K562 (cell line): ENCODE results near the gene KLHDC10. TPM values are rescaled to one million over a fixed set of nuclear protein-coding genes. Genes with fewer than 3 reads are reported as not detected.

Experiments used
- ASH1L ChIP-seq: fragments of 450-650 bp; IDR thresholded peaks from 2 replicates; pipeline ENCODE4 v1.6.1; 2018; ENCODE audit warnings: borderline replicate concordance, mild to moderate bottlenecking, low read depth; ENCODE audit not compliant: partially characterized antibody
- BCL6 ChIP-seq: fragments of 250-450 bp; sonication (Bioruptor Pico); IDR thresholded peaks from 2 replicates; pipeline ENCODE4 v1.4.0; 2020
- BMI1 ChIP-seq: fragments of 150-350 bp; IDR thresholded peaks from 2 replicates; pipeline ENCODE4 v1.6.1; 2014; ENCODE audit warnings: low read length
- GABPA ChIP-seq: fragments of 200-800 bp; sonication (Bioruptor generic); conservative IDR thresholded peaks from 2 replicates; pipeline ENCODE4 v1.6.1; 2016; ENCODE audit warnings: low read depth, missing genetic modification characterization, missing compliant biosample characterization
- GTF2E2 ChIP-seq: fragments of 200-800 bp; sonication (Bioruptor generic); IDR thresholded peaks from 2 replicates; pipeline ENCODE4 v1.6.1; 2016; ENCODE audit warnings: missing genetic modification characterization, missing compliant biosample characterization
- GTF2F1 ChIP-seq: IDR thresholded peaks from 2 replicates; pipeline ENCODE4 v1.6.1; 2011; ENCODE audit warnings: low read depth, low read length, improper control_type of control experiment
- HDAC1 ChIP-seq, 2 experiments: fragments of 450-650 bp; IDR thresholded peaks; 2 replicates each; pipeline ENCODE4 v1.6.1; 2016 to 2017; ENCODE audit warnings: inconsistent platforms in 1 of 2, mild to moderate bottlenecking in 1 of 2, moderate library complexity in 1 of 2
- KAT2B ChIP-seq: IDR thresholded peaks from one replicate; pipeline ENCODE4 v1.6.1; 2012; ENCODE audit warnings: low read depth, mild to moderate bottlenecking, control low read depth, inconsistent platforms, low read length, moderate library complexity
- KDM4B ChIP-seq, 2 experiments: fragments of 450-650 bp in 1 of 2; sonication (generic) in 1 of 2; IDR thresholded peaks; 2 replicates each; pipeline ENCODE4 v1.6.1; 2016 to 2017; ENCODE audit warnings: borderline replicate concordance in 2 of 2, antibody characterized with exemption in 1 of 2, low read depth in 1 of 2, mild to moderate bottlenecking in 1 of 2
- MAFF ChIP-seq: IDR thresholded peaks from 2 replicates; pipeline ENCODE4 v1.6.1; 2012; ENCODE audit warnings: low read length, improper control_type of control experiment
- MCM5 ChIP-seq: fragments of 450-650 bp; IDR thresholded peaks from 2 replicates; pipeline ENCODE4 v1.6.1; 2016; ENCODE audit warnings: low read depth
- POLR2AphosphoS5 ChIP-seq: IDR thresholded peaks from 2 replicates; pipeline ENCODE4 v1.6.1; 2011; ENCODE audit warnings: mild to moderate bottlenecking, low read depth, low read length, moderate library complexity; ENCODE audit not compliant: control insufficient read depth, insufficient read depth
- PTRF ChIP-seq: fragments of 450-650 bp; IDR thresholded peaks from 2 replicates; pipeline ENCODE4 v1.6.1; 2016; ENCODE audit warnings: mild to moderate bottlenecking, missing genetic modification characterization, missing compliant biosample characterization
- RBM39 ChIP-seq: fragments of 200-400 bp; formaldehyde crosslinking; optimal IDR thresholded peaks from 2 replicates; pipeline ENCODE3; 2018; ENCODE audit warnings: low read depth, low read length
- SETDB1 ChIP-seq: IDR thresholded peaks from one replicate; pipeline ENCODE4 v1.6.1; 2012; ENCODE audit warnings: low read length, control low read depth, inconsistent platforms
- SMAD3 ChIP-seq: fragments of 450-650 bp; formaldehyde crosslinking; conservative IDR thresholded peaks from 2 replicates; pipeline ENCODE4 v1.4.0; 2020; ENCODE audit warnings: mild to moderate bottlenecking
- SMARCA5 ChIP-seq: fragments of 450-650 bp; IDR thresholded peaks from 2 replicates; pipeline ENCODE4 v1.6.1; 2016
- SREBF2 ChIP-seq: sonication (generic); formaldehyde crosslinking; IDR thresholded peaks from 2 replicates; pipeline ENCODE4 v1.4.0; 2020; ENCODE audit warnings: mild to moderate bottlenecking, missing genetic modification reagents
- SRSF3 ChIP-seq: fragments of 200-400 bp; formaldehyde crosslinking; IDR thresholded peaks from 2 replicates; pipeline ENCODE4 v1.6.1; 2016; ENCODE audit warnings: mild to moderate bottlenecking, low read length, moderate library complexity; ENCODE audit not compliant: insufficient read depth
- ZNF324 ChIP-seq: fragments of 250-450 bp; sonication (Bioruptor Pico); IDR thresholded peaks from 2 replicates; pipeline ENCODE4 v1.4.0; 2020; ENCODE audit warnings: mild to moderate bottlenecking
- ZNF347 ChIP-seq: fragments of 450-650 bp; formaldehyde crosslinking; IDR thresholded peaks from 2 replicates; pipeline ENCODE4 v1.4.0; 2020; ENCODE audit warnings: low read depth, mild to moderate bottlenecking, moderate library complexity
- ZNF764 ChIP-seq: fragments of 250-450 bp; sonication (Bioruptor Pico); IDR thresholded peaks from 2 replicates; pipeline ENCODE4 v1.4.0; 2020; ENCODE audit warnings: low read depth, mild to moderate bottlenecking, moderate library complexity
- ZNF77 ChIP-seq: fragments of 250-450 bp; sonication (Bioruptor Pico); IDR thresholded peaks from 2 replicates; pipeline ENCODE4 v1.5.0; 2020
- polyA plus RNA-seq, 8 experiments: library from polyadenylated mRNA; depleted of rRNA in 4 of 8; stranded (reverse) in 5 of 8; unstranded in 3 of 8; fragments of >200 nt; fragmentation: Nextera tagmentation in 2 of 8; fragmentation: Illumina TruSeq in 1 of 8; extraction: Ambion mirVana in 2 of 8; extraction: Trizol in 1 of 8; gene quantifications; 2 replicates each; pipeline versions ENCODE4 v1.2.1 to v1.2.3, GENCODE V29; 2011 to 2014; ENCODE audit warnings: inconsistent platforms in 1 of 8, missing spikeins in 1 of 8
- total RNA-seq, 7 experiments: library from RNA; depleted of rRNA in 6 of 7; stranded (reverse); fragments of >200 nt in 6 of 7; fragmentation: Illumina TruSeq in 2 of 7; extraction: Trizol in 2 of 7; gene quantifications; 2 replicates each; pipeline versions ENCODE4 v1.2.1 to v1.2.3, GENCODE V29; 2011 to 2021; ENCODE audit warnings: low replicate concordance in 1 of 7
- TF ChIP-seq, protein P1 (sequence below): IDR thresholded peaks from 3 replicates; pipeline ENCODE4 v1.6.1; 2011; ENCODE audit warnings: borderline replicate concordance, mild to moderate bottlenecking, moderate library complexity; ENCODE audit not compliant: insufficient read length; ENCODE audit errors: extremely low read depth
- TF ChIP-seq, protein P2 (sequence below): fragments of 250-450 bp; sonication (Bioruptor Pico); IDR thresholded peaks from 2 replicates; pipeline ENCODE4 v1.8.0; 2022; ENCODE audit warnings: inconsistent platforms

The KLHDC10 gene
- total and polyA plus RNA-seq, 9 of the 15 experiments (the other 6 are each of a cell fraction or from before 2014, with no cell fraction given), result 9.8 to 80.5 (median 31.4) TPM

DNA sequence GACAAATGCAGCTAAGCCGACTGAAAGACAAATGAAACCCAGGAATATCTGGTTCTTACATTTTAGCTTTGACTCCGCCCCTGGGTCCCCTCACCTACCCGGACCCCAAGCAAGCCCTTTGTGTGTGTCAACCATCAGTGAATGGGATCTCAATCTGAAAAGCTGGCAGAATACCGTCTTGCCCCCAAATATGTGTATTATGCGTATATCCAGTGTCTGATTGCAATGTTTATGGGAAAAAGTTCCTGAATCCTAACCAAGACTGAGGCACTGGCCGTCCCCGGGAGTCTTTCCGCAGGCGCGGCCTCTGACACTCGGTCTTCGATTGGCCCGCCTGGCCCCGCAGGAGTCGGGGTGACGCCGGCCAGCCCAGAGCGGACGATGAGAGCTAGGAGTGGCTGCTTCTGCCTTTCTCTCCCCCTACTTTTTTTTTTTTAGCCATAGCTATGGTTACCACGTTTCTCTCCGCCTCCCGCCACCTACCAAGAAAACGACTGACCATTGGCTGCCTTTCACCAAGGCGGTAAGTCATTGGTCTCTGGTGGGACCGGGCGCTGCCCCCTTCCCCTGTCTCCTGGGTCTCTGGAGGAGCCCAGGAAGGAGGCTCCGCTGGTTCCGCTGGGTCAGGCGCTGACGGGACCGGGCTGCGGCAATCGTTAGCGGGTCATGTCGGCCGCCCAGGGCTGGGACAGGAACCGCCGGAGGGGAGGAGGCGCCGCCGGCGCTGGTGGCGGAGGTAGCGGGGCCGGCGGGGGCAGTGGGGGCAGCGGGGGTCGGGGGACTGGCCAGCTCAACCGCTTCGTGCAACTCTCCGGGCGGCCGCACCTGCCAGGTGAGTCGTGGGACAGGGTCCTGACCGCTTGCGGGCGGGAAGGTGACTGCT, at the start of gene KLHDC10 (continued):
- peak in 1 of 2 experiments; percentile 89; a peak in 3 of 4 replicates for TF ChIP-seq HDAC1 (IDR thresholded peaks at IDR 0.05)
- no peak for TF ChIP-seq ZNF764 (CRISPR knock-in tag)
- TF ChIP-seq SMAD3, result no peak
- no peak for TF ChIP-seq ZNF347 (CRISPR knock-in tag)
- no peak for TF ChIP-seq BCL6 (CRISPR knock-in tag)
- TF ChIP-seq ZNF77 (CRISPR knock-in tag), result no peak
- TF ChIP-seq SREBF2, result no peak
- no peak for TF ChIP-seq MCM5
- no peak; the same call in 1 of the 2 replicates for TF ChIP-seq GTF2E2 (tag)
- no peak for TF ChIP-seq SMARCA5
- peak; percentile 98 for TF ChIP-seq ASH1L
- peak; percentile 98 for TF ChIP-seq SETDB1
- TF ChIP-seq, protein P1, sequence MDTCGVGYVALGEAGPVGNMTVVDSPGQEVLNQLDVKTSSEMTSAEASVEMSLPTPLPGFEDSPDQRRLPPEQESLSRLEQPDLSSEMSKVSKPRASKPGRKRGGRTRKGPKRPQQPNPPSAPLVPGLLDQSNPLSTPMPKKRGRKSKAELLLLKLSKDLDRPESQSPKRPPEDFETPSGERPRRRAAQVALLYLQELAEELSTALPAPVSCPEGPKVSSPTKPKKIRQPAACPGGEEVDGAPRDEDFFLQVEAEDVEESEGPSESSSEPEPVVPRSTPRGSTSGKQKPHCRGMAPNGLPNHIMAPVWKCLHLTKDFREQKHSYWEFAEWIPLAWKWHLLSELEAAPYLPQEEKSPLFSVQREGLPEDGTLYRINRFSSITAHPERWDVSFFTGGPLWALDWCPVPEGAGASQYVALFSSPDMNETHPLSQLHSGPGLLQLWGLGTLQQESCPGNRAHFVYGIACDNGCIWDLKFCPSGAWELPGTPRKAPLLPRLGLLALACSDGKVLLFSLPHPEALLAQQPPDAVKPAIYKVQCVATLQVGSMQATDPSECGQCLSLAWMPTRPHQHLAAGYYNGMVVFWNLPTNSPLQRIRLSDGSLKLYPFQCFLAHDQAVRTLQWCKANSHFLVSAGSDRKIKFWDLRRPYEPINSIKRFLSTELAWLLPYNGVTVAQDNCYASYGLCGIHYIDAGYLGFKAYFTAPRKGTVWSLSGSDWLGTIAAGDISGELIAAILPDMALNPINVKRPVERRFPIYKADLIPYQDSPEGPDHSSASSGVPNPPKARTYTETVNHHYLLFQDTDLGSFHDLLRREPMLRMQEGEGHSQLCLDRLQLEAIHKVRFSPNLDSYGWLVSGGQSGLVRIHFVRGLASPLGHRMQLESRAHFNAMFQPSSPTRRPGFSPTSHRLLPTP, result no peak
- no peak for TF ChIP-seq MAFF
- TF ChIP-seq SRSF3, result no peak
- TF ChIP-seq PTRF (tag), result no peak
- TF ChIP-seq KDM4B (IDR thresholded peaks at IDR 0.05; ENCODE audit: borderline replicate concordance in 2 of 2, low read depth in 1 of 2), result peak in 1 of 2 experiments; percentile 79; a peak in 2 of 4 replicates
- peak; percentile 80 for TF ChIP-seq POLR2AphosphoS5
- peak; percentile 63 for TF ChIP-seq GABPA (tag)
- peak; percentile 81 for TF ChIP-seq RBM39
- TF ChIP-seq BMI1, result peak; percentile 89
- TF ChIP-seq, protein P2, sequence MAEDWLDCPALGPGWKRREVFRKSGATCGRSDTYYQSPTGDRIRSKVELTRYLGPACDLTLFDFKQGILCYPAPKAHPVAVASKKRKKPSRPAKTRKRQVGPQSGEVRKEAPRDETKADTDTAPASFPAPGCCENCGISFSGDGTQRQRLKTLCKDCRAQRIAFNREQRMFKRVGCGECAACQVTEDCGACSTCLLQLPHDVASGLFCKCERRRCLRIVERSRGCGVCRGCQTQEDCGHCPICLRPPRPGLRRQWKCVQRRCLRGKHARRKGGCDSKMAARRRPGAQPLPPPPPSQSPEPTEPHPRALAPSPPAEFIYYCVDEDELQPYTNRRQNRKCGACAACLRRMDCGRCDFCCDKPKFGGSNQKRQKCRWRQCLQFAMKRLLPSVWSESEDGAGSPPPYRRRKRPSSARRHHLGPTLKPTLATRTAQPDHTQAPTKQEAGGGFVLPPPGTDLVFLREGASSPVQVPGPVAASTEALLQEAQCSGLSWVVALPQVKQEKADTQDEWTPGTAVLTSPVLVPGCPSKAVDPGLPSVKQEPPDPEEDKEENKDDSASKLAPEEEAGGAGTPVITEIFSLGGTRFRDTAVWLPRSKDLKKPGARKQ (CRISPR knock-in tag), result no peak
- TF ChIP-seq ZNF324 (CRISPR knock-in tag), result no peak
- TF ChIP-seq KAT2B, result peak; percentile 17
- peak; percentile 28; the same call in 1 of the 2 replicates for TF ChIP-seq GTF2F1
